GOT3 (cell line): ENCODE measurements around the gene FGFRL1.
"Not testable (repeated sequence)": the region's sequence is repeated elsewhere in the genome, so short reads cannot be mapped to it uniquely, and the experiment has no call there.

ENCODE experiments used
- DNase-seq: peaks from one replicate; lab custom pipeline; 2025; ENCODE audit warnings: mixed read lengths; lab: John Stamatoyannopoulos, UW

Gene FGFRL1

GRCh38 chr4:1053080-1053661 lies 41.7 kb downstream of the FGFRL1 start:
- no peak for DNase-seq

GRCh38 chr4:1053891-1054290 lies 42.5 kb downstream of the FGFRL1 start:
- DNase-seq = not testable (repeated sequence)

- not testable (repeated sequence) for DNase-seq
Observed at GRCh38 chr4:1054696-1055242, 43.3 kb downstream of the FGFRL1 start.

GRCh38 chr4:1055243-1055701 lies 43.8 kb downstream of the FGFRL1 start:
- not testable (repeated sequence) for DNase-seq

GRCh38 chr4:1055721-1056590 lies 44.5 kb downstream of the FGFRL1 start:
- DNase-seq = no peak

GRCh38 chr4:1056671-1057402 lies 45.4 kb downstream of the FGFRL1 start:
- no peak for DNase-seq

GRCh38 chr4:1057403-1057745 lies 45.9 kb downstream of the FGFRL1 start:
- no peak for DNase-seq

GRCh38 chr4:1058198-1058996 lies 47.0 kb downstream of the FGFRL1 start:
- no peak for DNase-seq

GRCh38 chr4:1058997-1059665 lies 47.7 kb downstream of the FGFRL1 start:
- DNase-seq = no peak

GRCh38 chr4:1060121-1060520 lies 48.7 kb downstream of the FGFRL1 start:
- DNase-seq = no peak

GRCh38 chr4:1060621-1061020 lies 49.2 kb downstream of the FGFRL1 start:
- no peak for DNase-seq

- no peak for DNase-seq
Observed at GRCh38 chr4:1061056-1061700, 49.8 kb downstream of the FGFRL1 start.

GRCh38 chr4:1061760-1062159 lies 50.3 kb downstream of the FGFRL1 start:
- no peak for DNase-seq

GRCh38 chr4:1062419-1062818 lies 51.0 kb downstream of the FGFRL1 start:
- DNase-seq = no peak

- DNase-seq = no peak
Observed at GRCh38 chr4:1065732-1066131, 54.3 kb downstream of the FGFRL1 start.

- DNase-seq = no peak
Observed at GRCh38 chr4:1069394-1069793, 58.0 kb downstream of the FGFRL1 start.

- DNase-seq = peak; percentile 19
Observed at GRCh38 chr4:1072830-1073446, 61.5 kb downstream of the FGFRL1 start.

- no peak for DNase-seq
Observed at GRCh38 chr4:1074077-1074476, 62.7 kb downstream of the FGFRL1 start.

- no peak for DNase-seq
Observed at GRCh38 chr4:1075225-1075624, 63.8 kb downstream of the FGFRL1 start.
